GM12878 (cell line): Measurements from ENCODE around the gene ADIG. TPM values are rescaled to one million over a fixed set of nuclear protein-coding genes. Genes with fewer than 3 reads are reported as not detected.

Experiments
- ATAC-seq: fragments of 200-7000 bp; cut with Tn5 transposase; 3 replicates; pipeline ENCODE4 v1.9.1; 2020; ENCODE audit warnings: mild to moderate bottlenecking, moderate library complexity
- BruUV-seq: library from RNA; stranded (reverse); fragments of 400-500 nt; replicated peaks from 2 replicates; lab custom pipeline; 2021; lab: Mats Ljungman, UMichigan
- CTCF ChIA-PET: fragments of 300-600 bp; sonication (Branson Sonifier 250); formaldehyde crosslinking; extraction: SDS; loops from one replicate; lab custom pipeline; 2021; ENCODE audit warnings: inconsistent platforms; lab: Yijun Ruan, JAX
- POLR2A ChIA-PET: fragments of 350-600 bp; formaldehyde crosslinking; extraction: SDS; loops from one replicate; lab custom pipeline; 2021; ENCODE audit warnings: inconsistent platforms; lab: Charles Lee
- RAD21 ChIA-PET: fragments of 300-600 bp; sonication (Branson Sonifier 250); formaldehyde crosslinking; loops from one replicate; lab custom pipeline; 2023; ENCODE audit warnings: antibody characterized with exemption; ENCODE audit not compliant: unreplicated experiment; lab: Charles Lee
- SMC1A ChIA-PET: fragments of 300-600 bp; sonication (Branson Sonifier 250); formaldehyde crosslinking; loops from one replicate; lab custom pipeline; 2023; ENCODE audit not compliant: unreplicated experiment, uncharacterized antibody; lab: Charles Lee
- DNase-seq: peaks from one replicate; pipeline ENCODE4 v3.0.0-alpha.2; 2011; ENCODE audit warnings: low read depth, low spot score
- FAIRE-seq: peaks from 3 replicates; lab custom pipeline; 2011; peaks lifted over from hg19 to GRCh38; lab: Jason Lieb, UNC
- H2AFZ ChIP-seq: 2 replicates; pipeline ENCODE4 v1.6.0; 2011; ENCODE audit warnings: low read depth, low read length, control low read depth; ENCODE audit not compliant: control insufficient read depth
- H3K27ac ChIP-seq: 2 replicates; pipeline ENCODE4 v1.5.1; 2011; ENCODE audit warnings: control low read depth; ENCODE audit not compliant: control insufficient read depth, insufficient read depth
- H3K27me3 ChIP-seq, 2 experiments: replicated peaks in 1 of 2; 2 replicates each; pipeline versions ENCODE4 v1.6.0 to v1.6.1; 2011; ENCODE audit warnings: low read length in 1 of 2; ENCODE audit not compliant: control insufficient read depth in 2 of 2, insufficient read depth in 2 of 2
- H3K36me3 ChIP-seq, 2 experiments: 2 replicates each; pipeline ENCODE4 v1.5.1; 2011; ENCODE audit warnings: low read length in 1 of 2; ENCODE audit not compliant: control insufficient read depth in 2 of 2, insufficient read depth in 2 of 2
- H3K4me1 ChIP-seq: 2 replicates; pipeline ENCODE4 v1.6.1; 2011; ENCODE audit warnings: mild to moderate bottlenecking, low read length, moderate library complexity, mixed read lengths; ENCODE audit not compliant: control insufficient read depth, insufficient read depth
- H3K4me2 ChIP-seq: 2 replicates; pipeline ENCODE4 v1.6.0; 2011; ENCODE audit warnings: control low read depth; ENCODE audit not compliant: control insufficient read depth, insufficient read depth
- H3K4me3 ChIP-seq: fragments of 200-600 bp; sonication (generic); 2 replicates; pipeline ENCODE4 v1.5.1; 2016
- H3K79me2 ChIP-seq: 2 replicates; pipeline ENCODE4 v1.6.0; 2011; ENCODE audit warnings: low read length; ENCODE audit not compliant: control insufficient read depth, insufficient read depth
- H3K9ac ChIP-seq: 2 replicates; pipeline ENCODE4 v1.8.0; 2011; ENCODE audit warnings: low read length, control low read depth, mixed read lengths; ENCODE audit not compliant: control insufficient read depth, insufficient read depth
- H3K9me3 ChIP-seq: replicated peaks from 3 replicates; pipeline ENCODE4 v1.5.1; 2011; ENCODE audit warnings: mild to moderate bottlenecking, low read length; ENCODE audit not compliant: control insufficient read depth, insufficient read depth
- H4K20me1 ChIP-seq: 2 replicates; pipeline ENCODE4 v1.6.0; 2011; ENCODE audit not compliant: control insufficient read depth, insufficient read depth
- KLF5 ChIP-seq: fragments of 450-650 bp; IDR thresholded peaks from 2 replicates; pipeline ENCODE4 v1.6.1; 2014; ENCODE audit warnings: mild to moderate bottlenecking; ENCODE audit not compliant: partially characterized antibody
- LARP7 ChIP-seq: fragments of 450-650 bp; IDR thresholded peaks from 2 replicates; pipeline ENCODE4 v1.6.1; 2017; ENCODE audit warnings: mild to moderate bottlenecking
- NBN ChIP-seq: fragments of 450-650 bp; IDR thresholded peaks from 2 replicates; pipeline ENCODE4 v1.6.1; 2016
- POLR2A ChIP-seq: IDR thresholded peaks from 2 replicates; pipeline ENCODE4 v1.6.1; 2011; ENCODE audit warnings: low read depth, mild to moderate bottlenecking, low read length
- SIN3A ChIP-seq: IDR thresholded peaks from 2 replicates; pipeline ENCODE4 v1.6.1; 2012; ENCODE audit warnings: low read depth, low read length, improper control_type of control experiment
- TAF1 ChIP-seq: IDR thresholded peaks from 2 replicates; pipeline ENCODE4 v1.6.1; 2011; ENCODE audit warnings: mild to moderate bottlenecking, low read depth, low read length, borderline replicate concordance
- YBX1 ChIP-seq: fragments of 450-650 bp; IDR thresholded peaks from 2 replicates; pipeline ENCODE4 v1.6.1; 2016; ENCODE audit warnings: antibody characterized with exemption
- WGBS: methylation state at CpG from one replicate; pipeline ENCODE4 v1.1.6; 2016; ENCODE audit warnings: low lambda C conversion rate; ENCODE audit not compliant: insufficient replicate concordance, insufficient coverage; ENCODE audit errors: missing lambda C conversion rate; 5-methylcytosine and 5-hydroxymethylcytosine counted together
- in situ Hi-C: fragments of 300-500 bp; cut with MboI; formaldehyde crosslinking; loops from 9 replicates; pipeline ENCODE4 v1.14.3; 2018; ENCODE audit warnings: mixed read lengths
- intact Hi-C: fragments of 100-400 bp; cut with micrococcal nuclease; formaldehyde crosslinking; loops from one replicate; pipeline ENCODE4 v1.14.2; 2022; ENCODE audit not compliant: unreplicated experiment
- polyA plus RNA-seq, 11 experiments: library from polyadenylated mRNA; depleted of rRNA in 4 of 11; unstranded in 6 of 11; stranded (reverse) in 5 of 11; fragments of >200 nt; fragmentation: Nextera tagmentation in 4 of 11; fragmentation: Illumina TruSeq in 1 of 11; extraction: Ambion mirVana in 4 of 11; extraction: Trizol in 1 of 11; gene quantifications; 1 replicate in 1 of 11; 2 replicates in 10 of 11; pipeline versions ENCODE4 v1.2.1 to v1.2.3, GENCODE V29; 2011 to 2016; ENCODE audit warnings: inconsistent platforms in 2 of 11, missing spikeins in 2 of 11, low read depth in 1 of 11
- total RNA-seq, 4 experiments: library from RNA; depleted of rRNA in 3 of 4; stranded (reverse); fragments of >200 nt in 3 of 4; fragmentation: Illumina TruSeq in 1 of 4; extraction: Trizol in 1 of 4; gene quantifications; 2 replicates each; pipeline versions ENCODE4 v1.2.1 to v1.2.3, GENCODE V29; 2013 to 2021
- TF ChIP-seq, protein P1 (sequence below): fragments of 450-650 bp; formaldehyde crosslinking; IDR thresholded peaks from 2 replicates; pipeline ENCODE4 v1.5.0; 2022; ENCODE audit warnings: mild to moderate bottlenecking, missing genetic modification characterization
- TF ChIP-seq, protein P2 (sequence below): fragments of 450-650 bp; IDR thresholded peaks from 2 replicates; pipeline ENCODE4 v1.6.1; 2017; ENCODE audit warnings: antibody characterized with exemption, mild to moderate bottlenecking, moderate library complexity

Gene ADIG
- total and polyA plus RNA-seq, 10 of the 15 experiments (the other 5 are each of a cell fraction or from before 2014, with no cell fraction given) = not detected

DNA sequence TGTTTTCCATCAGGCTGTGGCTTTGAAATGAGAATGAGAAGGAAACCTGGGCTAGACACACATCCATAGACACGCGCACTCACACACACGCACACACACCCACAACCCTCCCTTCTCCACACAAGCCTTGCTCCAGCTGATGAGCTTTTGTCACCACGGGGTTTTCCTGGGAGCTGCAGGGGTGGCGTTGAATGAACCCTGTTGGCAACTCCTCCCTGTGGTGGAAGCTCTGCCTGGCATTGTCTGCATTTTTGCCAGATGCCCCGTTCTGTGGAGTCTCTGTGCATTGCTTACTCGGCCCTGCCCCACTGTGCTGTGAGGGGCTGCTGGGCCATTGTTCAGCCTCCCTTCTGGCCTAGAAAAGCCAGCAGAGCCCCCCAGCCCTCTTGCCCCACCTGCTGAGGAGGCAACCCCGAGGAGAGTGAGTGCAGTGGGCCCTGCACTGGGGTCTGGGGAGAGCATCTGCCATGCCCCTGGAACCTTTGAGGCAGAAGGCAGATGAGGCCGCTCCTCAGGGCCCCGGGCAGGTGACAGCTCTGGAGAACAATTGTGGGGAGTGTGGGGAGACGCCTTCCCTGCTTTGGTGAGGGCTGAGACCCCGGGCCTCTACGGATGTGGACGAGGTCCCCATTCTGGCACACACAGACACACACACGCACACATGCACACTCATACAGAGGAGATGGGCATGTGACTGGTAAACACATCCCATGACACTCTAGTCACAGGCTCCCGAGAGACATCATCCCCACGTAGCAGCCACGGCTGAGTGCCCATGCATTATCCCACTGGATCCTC is 9.9 kb downstream of the ADIG start:
- ChIA-PET CTCF (no interaction called here), RAD21 (no interaction called here), SMC1A (no interaction called here), POLR2A (no interaction called here)
- Histone ChIP-seq H3K79me2 (no peaks in the 10 kb centered on the region), H3K9ac (no peak overlapping the region), H3K36me3 (no peaks in the 10 kb centered on the region), H4K20me1 (no peaks in the 10 kb centered on the region), H3K27ac (no peak overlapping the region), H3K4me1 (no peaks in the 10 kb centered on the region), H3K9me3 (no peaks in the 10 kb centered on the region), H3K4me2 (no peak overlapping the region), H2AFZ (no peak overlapping the region), H3K4me3 (no peak overlapping the region), H3K27me3 (no peaks in the 10 kb centered on the region; a peak in 1 of 4 replicates)
- DNase-seq (no peak), FAIRE-seq (no peak), ATAC-seq (no peak; the same call in 2 of the 3 replicates)
- TF ChIP-seq SIN3A = no peak
- no peak for TF ChIP-seq NBN
- TF ChIP-seq, protein P1, sequence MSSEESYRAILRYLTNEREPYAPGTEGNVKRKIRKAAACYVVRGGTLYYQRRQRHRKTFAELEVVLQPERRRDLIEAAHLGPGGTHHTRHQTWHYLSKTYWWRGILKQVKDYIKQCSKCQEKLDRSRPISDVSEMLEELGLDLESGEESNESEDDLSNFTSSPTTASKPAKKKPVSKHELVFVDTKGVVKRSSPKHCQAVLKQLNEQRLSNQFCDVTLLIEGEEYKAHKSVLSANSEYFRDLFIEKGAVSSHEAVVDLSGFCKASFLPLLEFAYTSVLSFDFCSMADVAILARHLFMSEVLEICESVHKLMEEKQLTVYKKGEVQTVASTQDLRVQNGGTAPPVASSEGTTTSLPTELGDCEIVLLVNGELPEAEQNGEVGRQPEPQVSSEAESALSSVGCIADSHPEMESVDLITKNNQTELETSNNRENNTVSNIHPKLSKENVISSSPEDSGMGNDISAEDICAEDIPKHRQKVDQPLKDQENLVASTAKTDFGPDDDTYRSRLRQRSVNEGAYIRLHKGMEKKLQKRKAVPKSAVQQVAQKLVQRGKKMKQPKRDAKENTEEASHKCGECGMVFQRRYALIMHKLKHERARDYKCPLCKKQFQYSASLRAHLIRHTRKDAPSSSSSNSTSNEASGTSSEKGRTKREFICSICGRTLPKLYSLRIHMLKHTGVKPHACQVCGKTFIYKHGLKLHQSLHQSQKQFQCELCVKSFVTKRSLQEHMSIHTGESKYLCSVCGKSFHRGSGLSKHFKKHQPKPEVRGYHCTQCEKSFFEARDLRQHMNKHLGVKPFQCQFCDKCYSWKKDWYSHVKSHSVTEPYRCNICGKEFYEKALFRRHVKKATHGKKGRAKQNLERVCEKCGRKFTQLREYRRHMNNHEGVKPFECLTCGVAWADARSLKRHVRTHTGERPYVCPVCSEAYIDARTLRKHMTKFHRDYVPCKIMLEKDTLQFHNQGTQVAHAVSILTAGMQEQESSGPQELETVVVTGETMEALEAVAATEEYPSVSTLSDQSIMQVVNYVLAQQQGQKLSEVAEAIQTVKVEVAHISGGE = no peak
- TF ChIP-seq LARP7 = no peak
- TF ChIP-seq KLF5 = no peak
- no peak for TF ChIP-seq TAF1
- no peak for TF ChIP-seq POLR2A
- no peak for TF ChIP-seq YBX1
- TF ChIP-seq, protein P2, sequence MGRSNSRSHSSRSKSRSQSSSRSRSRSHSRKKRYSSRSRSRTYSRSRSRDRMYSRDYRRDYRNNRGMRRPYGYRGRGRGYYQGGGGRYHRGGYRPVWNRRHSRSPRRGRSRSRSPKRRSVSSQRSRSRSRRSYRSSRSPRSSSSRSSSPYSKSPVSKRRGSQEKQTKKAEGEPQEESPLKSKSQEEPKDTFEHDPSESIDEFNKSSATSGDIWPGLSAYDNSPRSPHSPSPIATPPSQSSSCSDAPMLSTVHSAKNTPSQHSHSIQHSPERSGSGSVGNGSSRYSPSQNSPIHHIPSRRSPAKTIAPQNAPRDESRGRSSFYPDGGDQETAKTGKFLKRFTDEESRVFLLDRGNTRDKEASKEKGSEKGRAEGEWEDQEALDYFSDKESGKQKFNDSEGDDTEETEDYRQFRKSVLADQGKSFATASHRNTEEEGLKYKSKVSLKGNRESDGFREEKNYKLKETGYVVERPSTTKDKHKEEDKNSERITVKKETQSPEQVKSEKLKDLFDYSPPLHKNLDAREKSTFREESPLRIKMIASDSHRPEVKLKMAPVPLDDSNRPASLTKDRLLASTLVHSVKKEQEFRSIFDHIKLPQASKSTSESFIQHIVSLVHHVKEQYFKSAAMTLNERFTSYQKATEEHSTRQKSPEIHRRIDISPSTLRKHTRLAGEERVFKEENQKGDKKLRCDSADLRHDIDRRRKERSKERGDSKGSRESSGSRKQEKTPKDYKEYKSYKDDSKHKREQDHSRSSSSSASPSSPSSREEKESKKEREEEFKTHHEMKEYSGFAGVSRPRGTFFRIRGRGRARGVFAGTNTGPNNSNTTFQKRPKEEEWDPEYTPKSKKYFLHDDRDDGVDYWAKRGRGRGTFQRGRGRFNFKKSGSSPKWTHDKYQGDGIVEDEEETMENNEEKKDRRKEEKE = no peak
- intact Hi-C loops = no loop called here
- in situ Hi-C loops = no loop called here
- 41% methylated on average over 18 of the region's 18 CpGs for WGBS
- BruUV-seq = no TSS peak
